ENCODE results near the gene LPP. TPM values are rescaled to one million over a fixed set of nuclear protein-coding genes. Genes with fewer than 3 reads are reported as not detected.

Gene LPP
- polyA plus RNA-seq, 1 experiment, result 60.0 TPM

GRCh38 chr3:188929137-188929536 lies 775.2 kb downstream of the LPP start:
- POLR2A ChIA-PET, result no interaction called here

GRCh38 chr3:188931036-188931435 lies 777.1 kb downstream of the LPP start:
- no peak for DNase-seq (ENCODE audit: low read depth)
- Histone ChIP-seq H3K4me3 (ENCODE audit: low read depth, low read length) (no peak overlapping the region), H3K36me3 (ENCODE audit: control insufficient read depth, insufficient read depth, low read length) (no peaks in the 10 kb centered on the region), H3K27me3 (ENCODE audit: control insufficient read depth, insufficient read depth, low read length) (no peaks in the 10 kb centered on the region)
- ChIA-PET CTCF (interaction anchor here (1.0 kb wide), 1 partner anchor 9 kb away, joined by 4 read pairs; no protein-coding TSS in a partner anchor), POLR2A (no interaction called here)
- no peak for TF ChIP-seq CTCF (IDR thresholded peaks at IDR 0.05; ENCODE audit: insufficient read depth, low read depth, low read length)

More at GRCh38 chr3:188929137-188929536, 775.2 kb downstream of the LPP start:
- CTCF ChIA-PET, result interaction anchor here (1.9 kb wide), 1 partner anchor 1189 kb away, joined by 7 read pairs; no protein-coding TSS in a partner anchor
- DNase-seq (ENCODE audit: low read depth), result no peak
- no peak overlapping the region for H3K4me3 ChIP-seq (ENCODE audit: low read depth, low read length)
- peak; percentile 29; the same call in 1 of the 2 replicates for TF ChIP-seq CTCF (IDR thresholded peaks at IDR 0.05; ENCODE audit: insufficient read depth, low read depth, low read length)
- no peaks in the 10 kb centered on the region for H3K27me3 ChIP-seq (ENCODE audit: control insufficient read depth, insufficient read depth, low read length)
- no peaks in the 10 kb centered on the region for H3K36me3 ChIP-seq (ENCODE audit: control insufficient read depth, insufficient read depth, low read length)

GRCh38 chr3:188931531-188931930 lies 777.6 kb downstream of the LPP start:
- Histone ChIP-seq H3K27me3 (ENCODE audit: control insufficient read depth, insufficient read depth, low read length) (no peaks in the 10 kb centered on the region), H3K4me3 (ENCODE audit: low read depth, low read length) (no peak overlapping the region), H3K36me3 (ENCODE audit: control insufficient read depth, insufficient read depth, low read length) (no peaks in the 10 kb centered on the region)
- DNase-seq (ENCODE audit: low read depth), result no peak
- TF ChIP-seq CTCF (IDR thresholded peaks at IDR 0.05; ENCODE audit: insufficient read depth, low read depth, low read length), result no peak
- POLR2A ChIA-PET, result no interaction called here
- CTCF ChIA-PET, result interaction anchor here (1.0 kb wide), 1 partner anchor 10 kb away, joined by 4 read pairs; no protein-coding TSS in a partner anchor

- Histone ChIP-seq H3K4me3 (ENCODE audit: low read depth, low read length) (no peak overlapping the region), H3K27me3 (ENCODE audit: control insufficient read depth, insufficient read depth, low read length) (no peaks in the 10 kb centered on the region), H3K36me3 (ENCODE audit: control insufficient read depth, insufficient read depth, low read length) (no peaks in the 10 kb centered on the region)
- no peak for DNase-seq (ENCODE audit: low read depth)
- POLR2A ChIA-PET, result interaction anchor here (0.6 kb wide), 1 partner anchor 1129 kb away, joined by 5 read pairs; no protein-coding TSS in a partner anchor
- CTCF ChIA-PET, result interaction anchor here (1.5 to 1.9 kb wide), 3 partner anchors 9 to 1195 kb away, joined by 6 read pairs; no protein-coding TSS in a partner anchor
- no peak for TF ChIP-seq CTCF (IDR thresholded peaks at IDR 0.05; ENCODE audit: insufficient read depth, low read depth, low read length)
Measured at GRCh38 chr3:188934989-188935388, 781.0 kb downstream of the LPP start.

- POLR2A ChIA-PET, result interaction anchor here (0.7 kb wide), 1 partner anchor 17 kb away, joined by 20 read pairs; no protein-coding TSS in a partner anchor
- CTCF ChIA-PET, result no interaction called here
- Histone ChIP-seq H3K27me3 (ENCODE audit: control insufficient read depth, insufficient read depth, low read length) (no peaks in the 10 kb centered on the region), H3K4me3 (ENCODE audit: low read depth, low read length) (no peak overlapping the region), H3K36me3 (ENCODE audit: control insufficient read depth, insufficient read depth, low read length) (no peaks in the 10 kb centered on the region)
- DNase-seq (ENCODE audit: low read depth), result no peak
- no peak for TF ChIP-seq CTCF (IDR thresholded peaks at IDR 0.05; ENCODE audit: insufficient read depth, low read depth, low read length)
Measured at GRCh38 chr3:188936597-188937107, 782.7 kb downstream of the LPP start.
